Astrocyte (in vitro differentiated cells and primary cell): ENCODE data around the gene HDAC11. TPM values are rescaled to one million over a fixed set of nuclear protein-coding genes. Genes with fewer than 3 reads are reported as not detected.
A peak's percentile ranks its signal among the peaks of the same experiment; 100 is the strongest.

Source experiments
- DNase-seq: peaks from one replicate; pipeline ENCODE4 v3.0.0-alpha.2; 2010; ENCODE audit warnings: low read depth
- FAIRE-seq: peaks from 2 replicates; lab custom pipeline; 2011; peaks lifted over from hg19 to GRCh38; lab: Jason Lieb, UNC
- H2AFZ ChIP-seq: 2 replicates; pipeline ENCODE4 v1.6.0; 2012; ENCODE audit warnings: low read depth, low read length, inconsistent platforms
- H3K27ac ChIP-seq: 2 replicates; pipeline ENCODE4 v1.5.1; 2011; ENCODE audit warnings: low read depth, low read length, inconsistent platforms
- H3K27me3 ChIP-seq: 2 replicates; pipeline ENCODE4 v1.6.0; 2011; ENCODE audit warnings: low read length, inconsistent platforms; ENCODE audit not compliant: insufficient read depth
- H3K36me3 ChIP-seq: 2 replicates; pipeline ENCODE4 v1.5.1; 2011; ENCODE audit warnings: low read length, inconsistent platforms; ENCODE audit not compliant: insufficient read depth
- H3K4me1 ChIP-seq: 2 replicates; pipeline ENCODE4 v1.5.1; 2011; ENCODE audit warnings: low read length, inconsistent platforms; ENCODE audit not compliant: insufficient read depth
- H3K4me2 ChIP-seq: 2 replicates; pipeline ENCODE4 v1.6.0; 2012; ENCODE audit warnings: low read length, inconsistent platforms
- H3K4me3 ChIP-seq: 2 replicates; pipeline ENCODE4 v1.5.1; 2011; ENCODE audit warnings: low read depth, mild to moderate bottlenecking, low read length, inconsistent platforms; ENCODE audit not compliant: insufficient read depth
- H3K79me2 ChIP-seq: 2 replicates; pipeline ENCODE4 v1.6.0; 2012; ENCODE audit warnings: mild to moderate bottlenecking, low read length, inconsistent platforms; ENCODE audit not compliant: insufficient read depth
- H3K9ac ChIP-seq: 2 replicates; pipeline ENCODE4 v1.6.0; 2012; ENCODE audit warnings: mild to moderate bottlenecking, low read length, inconsistent platforms
- H3K9me3 ChIP-seq: 2 replicates; pipeline ENCODE4 v1.5.1; 2012; ENCODE audit warnings: low read depth, mild to moderate bottlenecking, low read length, inconsistent platforms; ENCODE audit not compliant: insufficient read depth
- H4K20me1 ChIP-seq: 2 replicates; pipeline ENCODE4 v1.6.0; 2012; ENCODE audit warnings: low read length, inconsistent platforms; ENCODE audit not compliant: insufficient read depth
- H3K27ac Mint-ChIP-seq: one replicate; pipeline ENCODE4 v1.8.0; 2021; ENCODE audit warnings: mild to moderate bottlenecking, mixed read lengths; ENCODE audit not compliant: unreplicated experiment
- H3K27me3 Mint-ChIP-seq: one replicate; pipeline ENCODE4 v1.8.0; 2021; ENCODE audit warnings: low read depth, mixed read lengths; ENCODE audit not compliant: unreplicated experiment
- H3K36me3 Mint-ChIP-seq: one replicate; pipeline ENCODE4 v1.8.0; 2021; ENCODE audit warnings: low read depth, mixed read lengths; ENCODE audit not compliant: unreplicated experiment
- H3K4me1 Mint-ChIP-seq: one replicate; pipeline ENCODE4 v1.8.0; 2021; ENCODE audit warnings: low read depth, mixed read lengths; ENCODE audit not compliant: unreplicated experiment
- H3K4me3 Mint-ChIP-seq: one replicate; pipeline ENCODE4 v1.8.0; 2021; ENCODE audit warnings: mild to moderate bottlenecking, moderate library complexity, mixed read lengths; ENCODE audit not compliant: unreplicated experiment
- H3K9me3 Mint-ChIP-seq: one replicate; pipeline ENCODE4 v1.8.0; 2021; ENCODE audit warnings: mild to moderate bottlenecking, mixed read lengths; ENCODE audit not compliant: unreplicated experiment
- CTCF ChIP-seq: IDR thresholded peaks from 2 replicates; pipeline ENCODE4 v1.5.1; 2011; ENCODE audit warnings: low read depth, mild to moderate bottlenecking, inconsistent platforms, low read length, moderate library complexity; ENCODE audit not compliant: insufficient read depth
- EZH2 ChIP-seq: IDR thresholded peaks from 2 replicates; pipeline ENCODE4 v1.6.1; 2012; ENCODE audit warnings: mild to moderate bottlenecking, low read length, inconsistent platforms; ENCODE audit not compliant: insufficient read depth
- total RNA-seq: library from RNA; stranded (reverse); gene quantifications from 2 replicates; pipeline ENCODE4 v1.2.1, GENCODE V29; 2021

The HDAC11 gene
- total RNA-seq, 1 donor from 2014 or later, result 8.6 TPM

- H3K27ac ChIP-seq, result no peak overlapping the region
- H3K27me3 ChIP-seq, result peaks cover 2% of the 10 kb centered on the region
- H3K4me3 Mint-ChIP-seq, result peak overlapping the region; percentile 73
- H3K36me3 ChIP-seq, result no peaks in the 10 kb centered on the region
- H3K9me3 Mint-ChIP-seq, result no peaks in the 10 kb centered on the region
- peaks cover 34% of the 10 kb centered on the region for H3K4me1 Mint-ChIP-seq
- no peaks in the 10 kb centered on the region for H4K20me1 ChIP-seq
- FAIRE-seq, result no peak
- H3K79me2 ChIP-seq, result no peaks in the 10 kb centered on the region
- H2AFZ ChIP-seq, result no peak overlapping the region
- peak overlapping the region; percentile 74 for H3K4me2 ChIP-seq
- TF ChIP-seq EZH2 (no peak), CTCF (no peak)
- DNase-seq, result no peak
- H3K9me3 ChIP-seq, result no peaks in the 10 kb centered on the region
- H3K27me3 Mint-ChIP-seq, result peaks cover 22% of the 10 kb centered on the region
- no peak overlapping the region for H3K4me3 ChIP-seq
- no peak overlapping the region for H3K9ac ChIP-seq
- H3K4me1 ChIP-seq, result peaks cover 27% of the 10 kb centered on the region
- no peaks in the 10 kb centered on the region for H3K36me3 Mint-ChIP-seq
- H3K27ac Mint-ChIP-seq, result no peak overlapping the region
These were observed 69.7 kb downstream of the HDAC11 start for GRCh38 chr3:13549623-13550422.

GRCh38 chr3:13550423-13550690, 70.3 kb downstream of the HDAC11 start:
- Mint-ChIP-seq H3K4me3 (no peak overlapping the region), H3K36me3 (no peaks in the 10 kb centered on the region), H3K9me3 (no peaks in the 10 kb centered on the region), H3K4me1 (peaks cover 28% of the 10 kb centered on the region), H3K27ac (no peak overlapping the region), H3K27me3 (peaks cover 22% of the 10 kb centered on the region)
- H3K27me3 ChIP-seq, result peaks cover 2% of the 10 kb centered on the region
- H3K4me1 ChIP-seq, result peaks cover 22% of the 10 kb centered on the region
- no peak overlapping the region for H3K9ac ChIP-seq
- H3K9me3 ChIP-seq, result no peaks in the 10 kb centered on the region
- TF ChIP-seq CTCF (no peak), EZH2 (no peak)
- FAIRE-seq (no peak), DNase-seq (no peak)
- no peak overlapping the region for H3K4me3 ChIP-seq
- no peaks in the 10 kb centered on the region for H3K79me2 ChIP-seq
- H2AFZ ChIP-seq, result no peak overlapping the region
- H3K36me3 ChIP-seq, result no peaks in the 10 kb centered on the region
- H3K4me2 ChIP-seq, result peak overlapping the region; percentile 6
- H4K20me1 ChIP-seq, result no peaks in the 10 kb centered on the region
- H3K27ac ChIP-seq, result no peak overlapping the region

- FAIRE-seq (no peak), DNase-seq (no peak)
- peaks cover 2% of the 10 kb centered on the region for H3K27me3 ChIP-seq
- peaks cover 21% of the 10 kb centered on the region for H3K4me1 ChIP-seq
- TF ChIP-seq CTCF (no peak), EZH2 (no peak)
- no peak overlapping the region for H3K4me3 ChIP-seq
- H3K9me3 ChIP-seq, result no peaks in the 10 kb centered on the region
- no peak overlapping the region for H3K27ac ChIP-seq
- Mint-ChIP-seq H3K4me3 (no peak overlapping the region), H3K27me3 (peaks cover 22% of the 10 kb centered on the region), H3K27ac (no peak overlapping the region), H3K36me3 (no peaks in the 10 kb centered on the region), H3K9me3 (no peaks in the 10 kb centered on the region), H3K4me1 (peaks cover 24% of the 10 kb centered on the region)
- H3K9ac ChIP-seq, result no peak overlapping the region
- no peaks in the 10 kb centered on the region for H3K79me2 ChIP-seq
- H2AFZ ChIP-seq, result no peak overlapping the region
- H3K36me3 ChIP-seq, result no peaks in the 10 kb centered on the region
- H4K20me1 ChIP-seq, result no peaks in the 10 kb centered on the region
- H3K4me2 ChIP-seq, result no peak overlapping the region
These were observed 70.8 kb downstream of the HDAC11 start for GRCh38 chr3:13550791-13551360.
